Osteoblast (primary cell): Measurements from ENCODE around the gene ROBO2. TPM values are rescaled to one million over a fixed set of nuclear protein-coding genes. Genes with fewer than 3 reads are reported as not detected.

Experiments
- DNase-seq: peaks from one replicate; pipeline ENCODE4 v3.0.0; 2011; ENCODE audit warnings: low spot score, mixed read lengths; ENCODE audit not compliant: insufficient read length; ENCODE audit errors: missing footprints
- H2AFZ ChIP-seq: 2 replicates; pipeline ENCODE4 v1.6.0; 2011; ENCODE audit warnings: mild to moderate bottlenecking, low read length
- H3K27ac ChIP-seq: 2 replicates; pipeline ENCODE4 v1.5.1; 2011; ENCODE audit warnings: mild to moderate bottlenecking, low read depth, low read length, moderate library complexity
- H3K27me3 ChIP-seq: 2 replicates; pipeline ENCODE4 v1.6.0; 2012; ENCODE audit warnings: mild to moderate bottlenecking, control low read depth, inconsistent platforms, low read length, moderate library complexity; ENCODE audit not compliant: insufficient read depth
- H3K36me3 ChIP-seq: 2 replicates; pipeline ENCODE4 v1.5.1; 2011; ENCODE audit warnings: mild to moderate bottlenecking, low read length, control low read depth, moderate library complexity; ENCODE audit not compliant: insufficient read depth
- H3K4me1 ChIP-seq: 2 replicates; pipeline ENCODE4 v1.5.1; 2011; ENCODE audit warnings: mild to moderate bottlenecking, low read length, control low read depth, moderate library complexity; ENCODE audit not compliant: insufficient read depth
- H3K4me2 ChIP-seq: 2 replicates; pipeline ENCODE4 v1.6.0; 2011; ENCODE audit warnings: mild to moderate bottlenecking, low read length; ENCODE audit not compliant: insufficient read depth
- H3K4me3 ChIP-seq: fragments of 200-600 bp; sonication (generic); 3 replicates; pipeline ENCODE4 v1.5.1; 2012; ENCODE audit warnings: mild to moderate bottlenecking, low read length, inconsistent platforms; ENCODE audit not compliant: insufficient read depth
- H3K79me2 ChIP-seq: 2 replicates; pipeline ENCODE4 v1.6.0; 2012; ENCODE audit warnings: mild to moderate bottlenecking, low read length, control low read depth, inconsistent platforms; ENCODE audit not compliant: insufficient read depth
- H3K9me3 ChIP-seq: 2 replicates; pipeline ENCODE4 v1.5.1; 2011; ENCODE audit warnings: low read depth, low read length, control low read depth
- H4K20me1 ChIP-seq: 2 replicates; pipeline ENCODE4 v1.6.0; 2012; ENCODE audit warnings: mild to moderate bottlenecking, low read length, control low read depth; ENCODE audit not compliant: insufficient read depth
- CTCF ChIP-seq: IDR thresholded peaks from 2 replicates; pipeline ENCODE4 v1.5.1; 2011; ENCODE audit warnings: mild to moderate bottlenecking, low read depth, low read length, moderate library complexity; ENCODE audit errors: extremely low read depth
- total RNA-seq: library from RNA; depleted of rRNA; stranded (reverse); fragments of >200 nt; gene quantifications from 2 replicates; pipeline ENCODE4 v1.2.3, GENCODE V29; 2012

The ROBO2 gene
- total RNA-seq, 1 donor: 0.36 TPM

DNA sequence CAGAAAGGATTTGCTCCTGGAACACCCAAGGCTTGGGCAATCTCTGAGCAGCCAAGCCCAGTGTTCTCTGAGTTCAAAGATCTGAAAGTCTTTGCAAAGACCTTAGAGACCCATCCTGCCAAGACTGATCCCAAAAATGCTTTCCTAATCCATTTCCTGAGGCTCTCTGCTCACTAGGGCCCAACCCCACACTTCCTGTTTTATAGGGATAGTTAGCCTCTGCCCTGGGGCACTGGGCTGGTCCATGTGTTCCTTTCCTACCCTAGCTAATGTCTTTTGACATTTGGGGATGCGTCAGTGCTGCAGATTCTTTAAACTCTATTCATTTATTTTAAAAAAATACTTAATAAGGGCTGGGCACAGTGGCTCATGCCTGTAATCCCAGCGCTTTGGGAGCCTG lies 372.7 kb downstream of the ROBO2 start:
- Histone ChIP-seq H3K4me1 (no peaks in the 10 kb centered on the region), H3K4me3 (no peak overlapping the region), H3K9me3 (no peaks in the 10 kb centered on the region), H3K4me2 (no peak overlapping the region), H3K27me3 (no peaks in the 10 kb centered on the region), H4K20me1 (no peaks in the 10 kb centered on the region), H2AFZ (no peak overlapping the region), H3K36me3 (no peaks in the 10 kb centered on the region), H3K27ac (no peak overlapping the region), H3K79me2 (no peaks in the 10 kb centered on the region)
- TF ChIP-seq CTCF: no peak
- no peak for DNase-seq

- H3K27me3 ChIP-seq: no peaks in the 10 kb centered on the region
- no peak overlapping the region for H2AFZ ChIP-seq
- DNase-seq: no peak
- no peak for TF ChIP-seq CTCF
- no peak overlapping the region for H3K27ac ChIP-seq
- H3K9me3 ChIP-seq: no peaks in the 10 kb centered on the region
- H3K4me2 ChIP-seq: no peak overlapping the region
- no peaks in the 10 kb centered on the region for H4K20me1 ChIP-seq
- H3K79me2 ChIP-seq: no peaks in the 10 kb centered on the region
- H3K36me3 ChIP-seq: no peaks in the 10 kb centered on the region
- no peaks in the 10 kb centered on the region for H3K4me1 ChIP-seq
- H3K4me3 ChIP-seq: no peak overlapping the region
Observed at GRCh38 chr3:77414881-77415280, 375.0 kb downstream of the ROBO2 start.

DNA sequence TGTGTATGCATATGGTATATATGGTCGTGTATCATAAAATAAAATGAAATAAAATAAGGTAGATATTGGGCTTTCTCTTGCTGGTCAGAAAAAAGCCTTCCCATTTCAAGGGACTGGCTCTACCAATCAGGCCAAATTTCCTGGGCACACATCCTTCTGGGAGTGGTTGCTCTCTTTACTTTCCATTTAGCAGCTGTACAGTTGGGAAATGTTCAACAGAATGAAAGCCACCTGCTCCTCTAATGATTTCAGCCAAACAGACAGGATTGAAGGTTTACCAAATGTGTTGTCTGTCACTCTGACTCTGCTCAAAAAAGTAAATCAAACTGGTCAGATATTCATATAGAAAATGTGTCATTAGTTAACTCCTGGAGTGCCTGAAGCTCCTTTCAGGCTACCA lies 380.4 kb downstream of the ROBO2 start:
- Histone ChIP-seq H3K4me1 (no peaks in the 10 kb centered on the region), H4K20me1 (no peaks in the 10 kb centered on the region), H3K27ac (no peak overlapping the region), H3K36me3 (no peaks in the 10 kb centered on the region), H3K27me3 (no peaks in the 10 kb centered on the region), H3K4me2 (no peak overlapping the region), H3K4me3 (no peak overlapping the region), H3K79me2 (no peaks in the 10 kb centered on the region), H2AFZ (no peak overlapping the region), H3K9me3 (no peaks in the 10 kb centered on the region)
- TF ChIP-seq CTCF: no peak
- DNase-seq: no peak

- H3K9me3 ChIP-seq: no peaks in the 10 kb centered on the region
- no peak overlapping the region for H3K27ac ChIP-seq
- no peaks in the 10 kb centered on the region for H3K27me3 ChIP-seq
- no peaks in the 10 kb centered on the region for H3K4me1 ChIP-seq
- no peak overlapping the region for H3K4me2 ChIP-seq
- no peaks in the 10 kb centered on the region for H3K79me2 ChIP-seq
- H3K4me3 ChIP-seq: no peak overlapping the region
- no peaks in the 10 kb centered on the region for H3K36me3 ChIP-seq
- H4K20me1 ChIP-seq: no peaks in the 10 kb centered on the region
- H2AFZ ChIP-seq: no peak overlapping the region
- no peak for DNase-seq
- no peak for TF ChIP-seq CTCF
Observed at GRCh38 chr3:77421916-77422315, 382.0 kb downstream of the ROBO2 start.
